ENCODE data around the gene CIC.

GRCh38 chr19:42268704-42269477 is at the start of gene CIC:
- no peak for TF ChIP-seq CTCF (IDR thresholded peaks at IDR 0.05 in 2 of 3, conservative IDR thresholded peaks at IDR 0.05 in 1 of 3; ENCODE audit: control insufficient read depth in 2 of 3, extremely low read depth in 1 of 3, insufficient read depth in 1 of 3, low read depth in 3 of 3, low read length in 3 of 3)
- no peak for TF ChIP-seq NFIC (IDR thresholded peaks at IDR 0.05; ENCODE audit: low read depth, low read length)
- no peak for TF ChIP-seq CBX5 (IDR thresholded peaks at IDR 0.05; ENCODE audit: low read depth)
- no peak for TF ChIP-seq NRF1 (conservative IDR thresholded peaks at IDR 0.05; ENCODE audit: low read depth, low read length)
- TF ChIP-seq, protein P1, sequence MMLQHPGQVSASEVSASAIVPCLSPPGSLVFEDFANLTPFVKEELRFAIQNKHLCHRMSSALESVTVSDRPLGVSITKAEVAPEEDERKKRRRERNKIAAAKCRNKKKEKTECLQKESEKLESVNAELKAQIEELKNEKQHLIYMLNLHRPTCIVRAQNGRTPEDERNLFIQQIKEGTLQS (IDR thresholded peaks at IDR 0.05; ENCODE audit: borderline replicate concordance, extremely low read depth, low read depth, low read length), result no peak; the same call in 1 of the 2 replicates
- TF ChIP-seq YY1 (IDR thresholded peaks at IDR 0.05; ENCODE audit: low read depth, low read length), result peak; percentile 92
- peak; percentile 50; the same call in 1 of the 2 replicates for TF ChIP-seq POLR2A (IDR thresholded peaks at IDR 0.05; ENCODE audit: low read depth, low read length)

All from GM12878 (cell line).